ENCODE measurements around the gene TSPAN14.
"Not testable (repeated sequence)": the region's sequence is repeated elsewhere in the genome, so short reads cannot be mapped to it uniquely, and the experiment has no call there.

Gene TSPAN14

GRCh38 chr10:80526218-80526617, 72.1 kb downstream of the TSPAN14 start:
- no peak for DNase-seq (ENCODE audit: low read depth)

GRCh38 chr10:80526742-80527141, 72.6 kb downstream of the TSPAN14 start:
- no peak for DNase-seq (ENCODE audit: low read depth)

- no peak for DNase-seq (ENCODE audit: low read depth)
Measured at GRCh38 chr10:80528185-80528700, 74.1 kb downstream of the TSPAN14 start.

- DNase-seq (ENCODE audit: low read depth), result no peak
Measured at GRCh38 chr10:80528901-80529300, 74.8 kb downstream of the TSPAN14 start.

GRCh38 chr10:80529604-80530003, 75.5 kb downstream of the TSPAN14 start:
- no peak for DNase-seq (ENCODE audit: low read depth)

GRCh38 chr10:80530251-80530650, 76.1 kb downstream of the TSPAN14 start:
- no peak for DNase-seq (ENCODE audit: low read depth)

GRCh38 chr10:80530816-80531215, 76.7 kb downstream of the TSPAN14 start:
- DNase-seq (ENCODE audit: low read depth), result no peak

- no peak for DNase-seq (ENCODE audit: low read depth)
Measured at GRCh38 chr10:80532571-80532970, 78.5 kb downstream of the TSPAN14 start.

- DNase-seq (ENCODE audit: low read depth), result not testable (repeated sequence)
Measured at GRCh38 chr10:80534059-80534458, 79.9 kb downstream of the TSPAN14 start.

- not testable (repeated sequence) for DNase-seq (ENCODE audit: low read depth)
Measured at GRCh38 chr10:80534646-80535045, 80.5 kb downstream of the TSPAN14 start.

GRCh38 chr10:80535671-80536360, 81.7 kb downstream of the TSPAN14 start:
- peak; percentile 46 for DNase-seq (ENCODE audit: low read depth)

GRCh38 chr10:80536361-80536835, 82.3 kb downstream of the TSPAN14 start:
- DNase-seq (ENCODE audit: low read depth), result no peak

GRCh38 chr10:80537086-80537735, 83.1 kb downstream of the TSPAN14 start:
- no peak for DNase-seq (ENCODE audit: low read depth)

- DNase-seq (ENCODE audit: low read depth), result no peak
Measured at GRCh38 chr10:80537736-80538480, 83.8 kb downstream of the TSPAN14 start, which contains the start of gene SH2D4B. SH2D4B (plus strand) TSS chr10:80537902; CDS start chr10:80538332, 430 bp downstream.

GRCh38 chr10:80538481-80539185, 84.5 kb downstream of the TSPAN14 start:
- no peak for DNase-seq (ENCODE audit: low read depth)

GRCh38 chr10:80539421-80540031, 85.4 kb downstream of the TSPAN14 start:
- DNase-seq (ENCODE audit: low read depth), result no peak

GRCh38 chr10:80540136-80540535, 86.0 kb downstream of the TSPAN14 start:
- no peak for DNase-seq (ENCODE audit: low read depth)

GRCh38 chr10:80540618-80540980, 86.5 kb downstream of the TSPAN14 start:
- no peak for DNase-seq (ENCODE audit: low read depth)

- DNase-seq (ENCODE audit: low read depth), result no peak
Measured at GRCh38 chr10:80540981-80541750, 87.1 kb downstream of the TSPAN14 start.

- no peak for DNase-seq (ENCODE audit: low read depth)
Measured at GRCh38 chr10:80542053-80542452, 87.9 kb downstream of the TSPAN14 start.
